Activated T-helper 2 cell treated with anti-CD3 and anti-CD28 coated beads, Interferon-gamma antibody, Interleukin-2, Interleukin-4, amounts not matched to agents 10 μg/mL and 5 μg/mL and 100 μg/mL, durations not matched to agents 14 hours and 24 hours and 36 hours (primary cell): ENCODE results near the gene LGALS3. TPM values are rescaled to one million over a fixed set of nuclear protein-coding genes. Genes with fewer than 3 reads are reported as not detected.
"Not testable (repeated sequence)": the region's sequence is repeated elsewhere in the genome, so short reads cannot be mapped to it uniquely, and the experiment has no call there.

Source experiments
- DNase-seq: peaks from one replicate; pipeline ENCODE4 v3.0.0; 2021; ENCODE audit warnings: low spot score
- H3K27ac Mint-ChIP-seq: one replicate; pipeline ENCODE4 v1.8.0; 2021; ENCODE audit warnings: mixed read lengths
- H3K27me3 Mint-ChIP-seq: one replicate; pipeline ENCODE4 v1.8.0; 2021; ENCODE audit warnings: low read depth, mixed read lengths
- H3K36me3 Mint-ChIP-seq: one replicate; pipeline ENCODE4 v1.8.0; 2021; ENCODE audit warnings: low read depth, mixed read lengths
- H3K4me1 Mint-ChIP-seq: one replicate; pipeline ENCODE4 v1.8.0; 2021; ENCODE audit warnings: low read depth, mixed read lengths
- H3K4me3 Mint-ChIP-seq: one replicate; pipeline ENCODE4 v1.8.0; 2021; ENCODE audit warnings: low read depth, mild to moderate bottlenecking, moderate library complexity, mixed read lengths
- H3K9me3 Mint-ChIP-seq: one replicate; pipeline ENCODE4 v1.8.0; 2021; ENCODE audit warnings: mixed read lengths
- intact Hi-C: fragments of 100-400 bp; cut with micrococcal nuclease; formaldehyde crosslinking; loops from one replicate; pipeline ENCODE4 v1.15.1; 2023
- total RNA-seq: library from RNA; stranded (reverse); gene quantifications from 2 replicates; pipeline ENCODE4 v1.2.3, GENCODE V29; 2022

The LGALS3 gene
- total RNA-seq = 14.8 and 18.7 TPM in 2 replicates

DNA sequence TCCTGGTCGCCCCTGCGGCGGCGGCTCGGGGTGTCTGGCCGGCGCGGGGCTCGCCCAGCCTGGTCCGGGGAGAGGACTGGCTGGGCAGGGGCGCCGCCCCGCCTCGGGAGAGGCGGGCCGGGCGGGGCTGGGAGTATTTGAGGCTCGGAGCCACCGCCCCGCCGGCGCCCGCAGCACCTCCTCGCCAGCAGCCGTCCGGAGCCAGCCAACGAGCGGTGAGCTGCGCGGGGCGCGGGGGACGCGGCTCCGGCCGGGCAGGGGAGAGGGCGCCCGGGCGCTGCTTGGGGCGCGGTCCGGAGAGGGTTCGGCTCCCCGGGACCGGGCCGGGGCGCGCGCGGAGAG is at the start of gene LGALS3:
LGALS3 (plus strand) TSS at position 167 of the 342 bp plus-strand sequence. CDS start 8,122 bp downstream, outside the sequence.
- Mint-ChIP-seq H3K36me3 (peaks cover 17% of the 10 kb centered on the region), H3K4me1 (peaks cover 33% of the 10 kb centered on the region), H3K27ac (peak within 1 kb of the TSS; percentile 52), H3K4me3 (peak within 1 kb of the TSS; percentile 79), H3K27me3 (peaks cover 17% of the 10 kb centered on the region), H3K9me3 (no peaks in the 10 kb centered on the region)
- DNase-seq = peak; percentile 33
- intact Hi-C loops = loop anchor here (2.0 to 5.0 kb wide), 2 partner anchors 26 to 37 kb away; no protein-coding TSS in a partner anchor

- H3K27me3 Mint-ChIP-seq, DNase-seq, intact Hi-C loops, H3K4me3 Mint-ChIP-seq, H3K27ac Mint-ChIP-seq, H3K36me3 Mint-ChIP-seq, H3K4me1 Mint-ChIP-seq, H3K9me3 Mint-ChIP-seq: not testable (repeated sequence)
Measured at GRCh38 chr14:55079961-55080360, 49.1 kb upstream of the LGALS3 start.

GRCh38 chr14:55084401-55085059 is 44.5 kb upstream of the LGALS3 start:
- Mint-ChIP-seq H3K4me1 (peaks cover 2% of the 10 kb centered on the region), H3K9me3 (no peaks in the 10 kb centered on the region), H3K27me3 (peaks cover 2% of the 10 kb centered on the region), H3K4me3 (no peak overlapping the region), H3K27ac (no peak overlapping the region), H3K36me3 (no peaks in the 10 kb centered on the region)
- intact Hi-C loops = no loop called here
- no peak for DNase-seq

DNA sequence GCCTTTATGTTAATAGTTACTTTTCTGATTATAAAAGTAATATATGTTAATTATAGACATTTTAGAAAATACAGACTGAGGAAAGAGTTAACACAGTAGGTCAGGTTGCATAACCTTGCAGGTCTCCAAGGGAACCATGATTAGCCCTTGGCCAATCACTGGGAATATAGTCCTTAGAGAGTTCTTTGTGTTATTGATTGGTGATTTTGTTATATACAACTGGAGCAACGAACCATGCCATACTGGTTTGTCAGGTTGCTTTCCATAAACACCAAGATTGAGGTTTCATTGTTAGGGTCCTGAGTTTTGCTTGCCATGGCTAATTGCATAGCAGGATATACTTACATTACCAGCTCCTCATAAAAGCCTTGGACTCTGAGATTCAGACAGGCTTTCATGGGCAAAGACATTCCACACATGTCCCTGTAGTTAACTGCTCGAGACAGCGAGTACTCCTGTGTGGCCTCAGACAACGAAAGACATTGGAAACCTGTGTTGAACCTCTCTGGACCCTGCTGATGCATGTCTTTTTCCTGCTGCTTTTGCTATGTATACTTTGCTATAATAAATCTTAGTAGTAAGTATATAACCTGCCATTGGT is 43.9 kb upstream of the LGALS3 start:
- peaks cover 2% of the 10 kb centered on the region for H3K27me3 Mint-ChIP-seq
- intact Hi-C loops = no loop called here
- no peaks in the 10 kb centered on the region for H3K9me3 Mint-ChIP-seq
- H3K36me3 Mint-ChIP-seq = no peaks in the 10 kb centered on the region
- H3K27ac Mint-ChIP-seq = no peak overlapping the region
- no peak for DNase-seq
- peaks cover 3% of the 10 kb centered on the region for H3K4me1 Mint-ChIP-seq
- H3K4me3 Mint-ChIP-seq = no peak overlapping the region

DNA sequence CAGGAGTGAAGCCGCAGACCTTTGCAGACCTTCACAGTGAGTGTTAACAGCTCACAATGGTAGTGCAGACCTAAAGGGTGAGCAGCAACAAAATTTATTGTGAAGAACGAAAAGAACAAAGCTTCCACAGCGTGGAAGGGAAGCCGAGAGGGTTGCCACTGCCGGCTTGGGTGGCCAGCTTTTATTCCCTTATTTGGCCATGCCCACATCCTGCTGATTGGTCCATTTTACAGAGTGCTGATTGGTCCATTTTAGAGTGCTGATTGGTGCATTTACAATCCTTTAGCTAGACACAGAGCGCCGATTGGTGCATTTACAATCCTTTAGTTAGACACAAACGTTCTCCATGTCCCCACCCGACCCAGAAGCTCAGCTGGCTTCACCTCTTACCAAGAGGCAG is 42.1 kb upstream of the LGALS3 start:
- no peak for DNase-seq
- intact Hi-C loops = no loop called here
- H3K36me3 Mint-ChIP-seq = no peaks in the 10 kb centered on the region
- no peaks in the 10 kb centered on the region for H3K9me3 Mint-ChIP-seq
- H3K4me3 Mint-ChIP-seq = no peak overlapping the region
- H3K4me1 Mint-ChIP-seq = peaks cover 3% of the 10 kb centered on the region
- H3K27ac Mint-ChIP-seq = no peak overlapping the region
- H3K27me3 Mint-ChIP-seq = peaks cover 2% of the 10 kb centered on the region

- Mint-ChIP-seq H3K4me3 (no peak overlapping the region), H3K4me1 (peaks cover 3% of the 10 kb centered on the region), H3K27me3 (peaks cover 2% of the 10 kb centered on the region), H3K36me3 (no peaks in the 10 kb centered on the region), H3K27ac (no peak overlapping the region), H3K9me3 (no peaks in the 10 kb centered on the region)
- no peak for DNase-seq
- intact Hi-C loops = no loop called here
Measured at GRCh38 chr14:55088356-55088755, 40.7 kb upstream of the LGALS3 start.

GRCh38 chr14:55092341-55092740 is 36.7 kb upstream of the LGALS3 start:
- Mint-ChIP-seq H3K27ac (no peak overlapping the region), H3K9me3 (no peaks in the 10 kb centered on the region), H3K4me1 (peaks cover 8% of the 10 kb centered on the region), H3K4me3 (no peak overlapping the region), H3K36me3 (no peaks in the 10 kb centered on the region), H3K27me3 (no peaks in the 10 kb centered on the region)
- DNase-seq = no peak
- intact Hi-C loops = loop anchor here (5.0 kb wide), 1 partner anchor 35 kb away; the partner anchor contains the start of gene LGALS3

DNA sequence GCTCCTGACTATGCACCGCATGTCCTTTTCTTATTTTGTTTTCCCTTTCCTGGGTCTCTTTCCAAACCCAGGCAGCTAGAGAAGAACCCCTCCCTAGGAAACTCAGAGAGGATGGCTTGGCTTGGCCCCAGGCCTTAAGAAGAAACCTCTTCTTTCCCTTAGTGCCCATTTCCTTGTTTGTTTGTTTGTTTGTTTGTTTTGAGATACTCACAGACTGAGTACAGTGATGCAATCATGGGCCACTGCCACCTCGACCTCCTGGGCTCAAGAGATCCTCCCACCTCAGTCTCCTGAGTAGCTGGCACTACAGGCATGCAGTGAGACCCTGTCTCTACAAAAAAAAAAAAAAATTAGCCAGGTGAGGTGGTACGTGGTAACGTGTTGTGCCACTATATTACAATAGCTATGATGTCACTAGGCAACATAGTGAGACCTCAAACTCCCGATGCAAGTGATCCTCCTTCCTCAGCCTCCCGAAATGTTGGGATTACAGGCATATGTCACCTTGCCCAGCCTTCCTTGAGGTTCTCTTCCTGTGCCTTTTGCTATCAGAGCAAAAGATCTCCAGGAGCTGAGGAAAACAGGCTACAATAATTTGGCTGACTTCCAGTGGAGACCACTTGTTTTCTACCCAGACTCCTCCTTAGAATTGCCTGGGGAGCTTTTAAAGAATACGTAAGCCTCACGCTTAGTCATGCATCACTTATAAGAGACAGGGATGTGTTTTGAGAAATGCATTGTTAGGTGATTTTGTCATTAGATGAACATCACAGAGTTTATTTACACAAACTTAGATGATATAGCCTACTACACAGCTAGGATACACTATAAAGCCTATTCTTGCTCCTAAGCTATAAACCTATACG is 34.5 kb upstream of the LGALS3 start:
- no peaks in the 10 kb centered on the region for H3K9me3 Mint-ChIP-seq
- peaks cover 20% of the 10 kb centered on the region for H3K4me1 Mint-ChIP-seq
- H3K36me3 Mint-ChIP-seq = no peaks in the 10 kb centered on the region
- H3K27me3 Mint-ChIP-seq = no peaks in the 10 kb centered on the region
- DNase-seq = no peak
- intact Hi-C loops = loop anchor here (5.0 kb wide), 2 partner anchors 33 to 238 kb away; partner anchors contain the start of gene LGALS3
- H3K4me3 Mint-ChIP-seq = no peak overlapping the region
- H3K27ac Mint-ChIP-seq = no peak overlapping the region

GRCh38 chr14:55097881-55098560 is 31.0 kb upstream of the LGALS3 start:
- peaks cover 9% of the 10 kb centered on the region for H3K36me3 Mint-ChIP-seq
- no peak overlapping the region for H3K4me3 Mint-ChIP-seq
- H3K4me1 Mint-ChIP-seq = peaks cover 35% of the 10 kb centered on the region

DNA sequence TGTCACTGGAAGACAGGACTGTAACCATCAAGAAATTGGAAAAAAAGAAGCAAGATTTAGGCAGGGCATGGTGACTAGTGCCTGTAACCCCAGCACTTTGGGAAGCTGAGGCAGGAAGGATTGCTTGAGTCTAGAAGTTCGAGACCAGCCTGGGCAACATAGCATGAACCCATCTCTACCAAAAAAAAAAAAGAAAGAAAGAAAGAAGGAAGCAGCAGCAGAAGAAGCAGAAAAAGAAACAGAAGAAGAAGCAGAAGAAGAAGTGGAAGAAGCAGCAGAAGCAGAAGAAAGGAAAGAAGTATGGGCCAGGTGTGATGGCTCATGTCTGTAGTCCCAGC is 30.5 kb upstream of the LGALS3 start:
- intact Hi-C loops = loop anchor here (5.0 kb wide), 1 partner anchor 234 kb away; no protein-coding TSS in a partner anchor
- peaks cover 40% of the 10 kb centered on the region for H3K4me1 Mint-ChIP-seq
- peaks cover 9% of the 10 kb centered on the region for H3K36me3 Mint-ChIP-seq
- H3K27me3 Mint-ChIP-seq = no peaks in the 10 kb centered on the region
- DNase-seq = no peak
- H3K4me3 Mint-ChIP-seq = no peak overlapping the region
- peak overlapping the region; percentile 88 for H3K27ac Mint-ChIP-seq
- H3K9me3 Mint-ChIP-seq = no peaks in the 10 kb centered on the region

More at GRCh38 chr14:55097881-55098560, 31.0 kb upstream of the LGALS3 start:
- peak overlapping the region; percentile 88 for H3K27ac Mint-ChIP-seq
- no peaks in the 10 kb centered on the region for H3K9me3 Mint-ChIP-seq
- peak; percentile 38 for DNase-seq
- intact Hi-C loops = loop anchor here (5.0 kb wide), 1 partner anchor 234 kb away; no protein-coding TSS in a partner anchor
- H3K27me3 Mint-ChIP-seq = no peaks in the 10 kb centered on the region

- intact Hi-C loops = loop anchor here (5.0 kb wide), 1 partner anchor 233 kb away; no protein-coding TSS in a partner anchor
- no peak overlapping the region for H3K4me3 Mint-ChIP-seq
- no peak overlapping the region for H3K27ac Mint-ChIP-seq
- peaks cover 10% of the 10 kb centered on the region for H3K9me3 Mint-ChIP-seq
- H3K4me1 Mint-ChIP-seq = peaks cover 49% of the 10 kb centered on the region
- DNase-seq = no peak
- H3K36me3 Mint-ChIP-seq = peaks cover 18% of the 10 kb centered on the region
- H3K27me3 Mint-ChIP-seq = no peaks in the 10 kb centered on the region
Measured at GRCh38 chr14:55099756-55100155, 29.3 kb upstream of the LGALS3 start.

DNA sequence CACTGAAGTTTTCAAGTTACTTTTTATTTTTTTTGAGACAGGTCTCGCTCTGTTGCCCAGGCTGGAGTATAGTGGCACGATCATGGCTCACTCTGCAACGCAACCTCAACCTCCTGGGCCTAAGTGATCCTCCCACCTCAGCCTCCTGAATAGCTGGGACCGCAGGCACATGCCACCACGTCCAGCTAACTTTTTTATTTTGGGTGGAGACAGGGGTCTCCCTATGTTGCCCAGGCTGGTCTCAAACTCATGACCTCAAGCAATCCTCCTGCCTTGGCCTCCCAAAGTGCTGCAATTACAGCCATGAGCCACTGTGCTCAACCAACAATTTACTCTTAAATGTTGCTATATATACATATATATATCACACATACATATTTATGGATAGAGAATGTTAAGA is 27.4 kb upstream of the LGALS3 start:
- intact Hi-C loops = loop anchor here (2.0 kb wide), 1 partner anchor 27 kb away; the partner anchor contains the start of gene LGALS3

More for the DNA sequence above, 27.4 kb upstream of the LGALS3 start:
- no peak for DNase-seq
- Mint-ChIP-seq H3K27ac (no peak overlapping the region), H3K36me3 (peaks cover 23% of the 10 kb centered on the region), H3K4me1 (peaks cover 49% of the 10 kb centered on the region), H3K9me3 (peaks cover 14% of the 10 kb centered on the region), H3K4me3 (no peak overlapping the region), H3K27me3 (no peaks in the 10 kb centered on the region)
